H1 (cell line): ENCODE measurements around the gene SPPL3. TPM values are rescaled to one million over a fixed set of nuclear protein-coding genes. Genes with fewer than 3 reads are reported as not detected.

Experiments
- CTCF ChIA-PET: fragments of 300-600 bp; sonication (Branson Sonifier 250); formaldehyde crosslinking; loops from one replicate; lab custom pipeline; 2021; ENCODE audit not compliant: partially characterized antibody; lab: Charles Lee
- POLR2A ChIA-PET: fragments of 300-600 bp; sonication (Branson Sonifier 250); formaldehyde crosslinking; loops from one replicate; lab custom pipeline; 2021; ENCODE audit warnings: inconsistent platforms; ENCODE audit not compliant: partially characterized antibody; lab: Charles Lee
- DNase-seq, 2 experiments: peaks; one replicate each; pipeline versions ENCODE4 v3.0.0 to v3.0.0-alpha.2; 2010 to 2022; ENCODE audit warnings: low spot score in 2 of 2, low read depth in 1 of 2, mixed read lengths in 1 of 2
- FAIRE-seq: peaks from 2 replicates; lab custom pipeline; 2011; peaks lifted over from hg19 to GRCh38; lab: Jason Lieb, UNC
- H2AFZ ChIP-seq: 2 replicates; pipeline ENCODE4 v1.8.1; 2012; ENCODE audit warnings: low read length, inconsistent platforms
- H2AK5ac ChIP-seq: 2 replicates; pipeline ENCODE4 v1.6.1; 2013; ENCODE audit warnings: low read depth, low read length
- H2BK120ac ChIP-seq: replicated peaks from 2 replicates; pipeline ENCODE3; 2013; ENCODE audit warnings: low read depth, low read length, inconsistent platforms
- H2BK12ac ChIP-seq: 2 replicates; pipeline ENCODE4 v1.6.1; 2013; ENCODE audit warnings: low read depth, low read length
- H2BK15ac ChIP-seq: 2 replicates; pipeline ENCODE4 v1.6.1; 2013; ENCODE audit warnings: low read length
- H2BK20ac ChIP-seq: 2 replicates; pipeline ENCODE4 v1.6.1; 2013; ENCODE audit warnings: low read length
- H2BK5ac ChIP-seq: 2 replicates; pipeline ENCODE4 v1.6.1; 2013; ENCODE audit warnings: low read depth, low read length
- H3K14ac ChIP-seq: 2 replicates; pipeline ENCODE4 v1.6.1; 2013; ENCODE audit warnings: inconsistent platforms; ENCODE audit not compliant: insufficient read length
- H3K18ac ChIP-seq: 2 replicates; pipeline ENCODE4 v1.6.1; 2013; ENCODE audit warnings: low read length; ENCODE audit errors: extremely low read depth
- H3K23ac ChIP-seq: 2 replicates; pipeline ENCODE4 v1.6.1; 2013; ENCODE audit warnings: inconsistent platforms; ENCODE audit not compliant: insufficient read length
- H3K23me2 ChIP-seq: 2 replicates; pipeline ENCODE4 v1.6.1; 2013; ENCODE audit warnings: low read depth, low read length
- H3K27ac ChIP-seq: 2 replicates; pipeline ENCODE4 v1.6.1; 2011; ENCODE audit warnings: low read depth, low read length, inconsistent platforms
- H3K27me3 ChIP-seq, 4 experiments: replicated peaks in 1 of 4; 1 replicate in 1 of 4; 2 replicates in 3 of 4; pipeline versions ENCODE4 v1.6.1 to v1.8.1; 2011 to 2013; ENCODE audit warnings: low read length in 3 of 4, mild to moderate bottlenecking in 3 of 4, inconsistent platforms in 2 of 4, mixed read lengths in 2 of 4, moderate library complexity in 1 of 4; ENCODE audit not compliant: control insufficient read depth in 3 of 4, insufficient read depth in 3 of 4; ENCODE audit errors: extremely low read depth in 1 of 4
- H3K36me3 ChIP-seq, 4 experiments: 2 replicates each; pipeline versions ENCODE4 v1.6.1 to v1.8.1; 2011 to 2013; ENCODE audit warnings: mild to moderate bottlenecking in 4 of 4, low read length in 3 of 4, moderate library complexity in 2 of 4, control low read depth in 1 of 4, inconsistent platforms in 1 of 4; ENCODE audit not compliant: insufficient read depth in 4 of 4, control insufficient read depth in 2 of 4
- H3K4ac ChIP-seq: replicated peaks from 2 replicates; pipeline ENCODE3; 2013; ENCODE audit warnings: low read length, low read depth, mixed read lengths, inconsistent platforms; ENCODE audit not compliant: insufficient read length
- H3K4me1 ChIP-seq, 4 experiments: replicated peaks in 1 of 4; 1 replicate in 1 of 4; 2 replicates in 3 of 4; pipeline versions ENCODE4 v1.6.1 to v1.8.1; 2011 to 2013; ENCODE audit warnings: low read length in 3 of 4, inconsistent platforms in 2 of 4, mixed read lengths in 1 of 4; ENCODE audit not compliant: insufficient read depth in 4 of 4, control insufficient read depth in 3 of 4
- H3K4me2 ChIP-seq, 2 experiments: 2 replicates each; pipeline versions ENCODE4 v1.6.1 to v1.8.1; 2011 to 2013; ENCODE audit warnings: low read depth in 2 of 2, low read length in 2 of 2, control low read depth in 1 of 2, inconsistent platforms in 1 of 2, mild to moderate bottlenecking in 1 of 2; ENCODE audit not compliant: insufficient read depth in 1 of 2
- H3K4me3 ChIP-seq, 4 experiments: fragments of 200-600, 300-600 bp in 1 of 4; sonication (generic), shearing (Covaris generic), sonication (Bioruptor Twin) in 1 of 4; 2 replicates each; pipeline versions ENCODE4 v1.5.1 to v1.8.1; 2011 to 2016; ENCODE audit warnings: low read length in 4 of 4, low read depth in 3 of 4, control low read depth in 2 of 4, inconsistent platforms in 2 of 4, mild to moderate bottlenecking in 2 of 4, mixed read lengths in 1 of 4, moderate library complexity in 1 of 4; ENCODE audit not compliant: insufficient read depth in 2 of 4; ENCODE audit errors: extremely low read depth in 1 of 4
- H3K56ac ChIP-seq: replicated peaks from 2 replicates; pipeline ENCODE3; 2013; ENCODE audit warnings: low read depth, mild to moderate bottlenecking, mixed read lengths, low read length, inconsistent platforms; ENCODE audit not compliant: insufficient read length
- H3K79me1 ChIP-seq: 2 replicates; pipeline ENCODE4 v1.6.1; 2013; ENCODE audit warnings: low read depth, low read length, control low read depth
- H3K79me2 ChIP-seq, 2 experiments: 2 replicates each; pipeline versions ENCODE4 v1.6.1 to v1.8.1; 2012 to 2013; ENCODE audit warnings: low read length in 2 of 2, mild to moderate bottlenecking in 2 of 2, inconsistent platforms in 1 of 2; ENCODE audit not compliant: insufficient read depth in 2 of 2, control insufficient read depth in 1 of 2
- H3K9ac ChIP-seq, 4 experiments: replicated peaks in 1 of 4; 1 replicate in 1 of 4; 2 replicates in 3 of 4; pipeline versions ENCODE4 v1.6.1 to v1.8.1; 2011 to 2013; ENCODE audit warnings: low read depth in 3 of 4, low read length in 3 of 4, control low read depth in 2 of 4, mild to moderate bottlenecking in 2 of 4, moderate library complexity in 2 of 4, inconsistent platforms in 1 of 4; ENCODE audit errors: extremely low read depth in 1 of 4
- H3K9me3 ChIP-seq, 2 experiments: 2 replicates each; pipeline versions ENCODE4 v1.6.1 to v1.8.1; 2012 to 2013; ENCODE audit warnings: mild to moderate bottlenecking in 2 of 2, moderate library complexity in 2 of 2, control low read depth in 1 of 2, inconsistent platforms in 1 of 2, low read depth in 1 of 2, low read length in 1 of 2, mixed read lengths in 1 of 2; ENCODE audit not compliant: insufficient read depth in 2 of 2
- H4K20me1 ChIP-seq, 2 experiments: replicated peaks in 1 of 2; 2 replicates each; pipeline versions ENCODE3 to v1.8.1; 2011 to 2013; ENCODE audit warnings: inconsistent platforms in 2 of 2, low read length in 2 of 2, mild to moderate bottlenecking in 1 of 2; ENCODE audit not compliant: insufficient read depth in 2 of 2, control insufficient read depth in 1 of 2
- H4K5ac ChIP-seq: 2 replicates; pipeline ENCODE4 v1.6.1; 2013; ENCODE audit warnings: low read length, low read depth, mixed read lengths, inconsistent platforms; ENCODE audit not compliant: insufficient read length
- H4K8ac ChIP-seq: 2 replicates; pipeline ENCODE4 v1.8.0; 2013; ENCODE audit warnings: mild to moderate bottlenecking, moderate library complexity, low read length, inconsistent platforms; ENCODE audit not compliant: insufficient read depth; ENCODE audit errors: extremely low read depth
- H4K91ac ChIP-seq: replicated peaks from 2 replicates; pipeline ENCODE3; 2013; ENCODE audit warnings: low read length, mixed read lengths, inconsistent platforms; ENCODE audit not compliant: insufficient read length
- CREB1 ChIP-seq: IDR thresholded peaks from 2 replicates; pipeline ENCODE4 v1.6.1; 2012; ENCODE audit warnings: inconsistent platforms
- EZH2 ChIP-seq: fragments of 200-600 bp; sonication (generic); IDR thresholded peaks from 2 replicates; pipeline ENCODE4 v1.7.1; 2012; ENCODE audit warnings: low read depth, mild to moderate bottlenecking, moderate library complexity, low read length, inconsistent platforms; ENCODE audit not compliant: severe bottlenecking
- HDAC2 ChIP-seq, 2 experiments: fragments of 300-600 bp in 1 of 2; sonication (generic) in 1 of 2; IDR thresholded peaks; 2 replicates each; pipeline ENCODE4 v1.6.1; 2011 to 2012; ENCODE audit warnings: low read depth in 2 of 2, low read length in 2 of 2, mild to moderate bottlenecking in 2 of 2, moderate library complexity in 2 of 2, borderline replicate concordance in 1 of 2, inconsistent platforms in 1 of 2
- KDM1A ChIP-seq: fragments of 200-600, 300-600 bp; sonication (generic); IDR thresholded peaks from 2 replicates; pipeline ENCODE4 v1.7.1; 2016; ENCODE audit warnings: mild to moderate bottlenecking, low read length, borderline replicate concordance
- MAFK ChIP-seq: IDR thresholded peaks from 2 replicates; pipeline ENCODE4 v1.6.1; 2012; ENCODE audit warnings: low read depth, mild to moderate bottlenecking, improper control_type of control experiment, low read length
- POLR2A ChIP-seq, 2 experiments: IDR thresholded peaks; 1 replicate in 1 of 2; 2 replicates in 1 of 2; pipeline ENCODE4 v1.6.1; 2011; ENCODE audit warnings: low read depth in 2 of 2, low read length in 2 of 2, mild to moderate bottlenecking in 2 of 2; ENCODE audit errors: control extremely low read depth in 1 of 2
- POU5F1 ChIP-seq: IDR thresholded peaks from 2 replicates; pipeline ENCODE4 v1.6.1; 2011; ENCODE audit warnings: low read depth, mild to moderate bottlenecking, low read length, moderate library complexity
- SIN3A ChIP-seq, 2 experiments: IDR thresholded peaks in 1 of 2; conservative IDR thresholded peaks in 1 of 2; 2 replicates each; pipeline ENCODE4 v1.6.1; 2011 to 2012; ENCODE audit warnings: low read length in 2 of 2, improper control_type of control experiment in 1 of 2, low read depth in 1 of 2, mild to moderate bottlenecking in 1 of 2
- SRF ChIP-seq: IDR thresholded peaks from 2 replicates; pipeline ENCODE4 v1.6.1; 2011; ENCODE audit warnings: mild to moderate bottlenecking, low read depth, low read length, moderate library complexity
- SUZ12 ChIP-seq: fragments of 200-600 bp; sonication (generic); IDR thresholded peaks from 2 replicates; pipeline ENCODE4 v1.6.1; 2012; ENCODE audit warnings: mild to moderate bottlenecking, inconsistent platforms, low read length, moderate library complexity, mixed read lengths
- TBP ChIP-seq: IDR thresholded peaks from 2 replicates; pipeline ENCODE4 v1.6.1; 2011; ENCODE audit warnings: low read depth, low read length, improper control_type of control experiment
- TCF12 ChIP-seq: IDR thresholded peaks from 2 replicates; pipeline ENCODE4 v1.6.1; 2011; ENCODE audit warnings: low read depth, mild to moderate bottlenecking, low read length
- WGBS, 2 experiments: shearing (Covaris generic) in 1 of 2; methylation state at CpG; one replicate each; pipeline versions ENCODE4 v1.1.6 to v1.1.7; 2013 to 2015; ENCODE audit warnings: low lambda C conversion rate in 2 of 2, mixed read lengths in 2 of 2, inconsistent platforms in 1 of 2, low coverage in 1 of 2, missing lambda C conversion rate in 1 of 2; ENCODE audit not compliant: insufficient replicate concordance in 2 of 2, insufficient coverage in 1 of 2, insufficient read length in 1 of 2; ENCODE audit errors: extremely low coverage in 1 of 2, missing lambda C conversion rate in 1 of 2; 5-methylcytosine and 5-hydroxymethylcytosine counted together
- polyA plus RNA-seq, 7 experiments: library from polyadenylated mRNA; depleted of rRNA in 3 of 7; stranded (reverse) in 5 of 7; unstranded in 2 of 7; fragments of >200 nt in 5 of 7; fragments of 200-250 nt in 2 of 7; gene quantifications; 1 replicate in 5 of 7; 2 replicates in 1 of 7; 4 replicates in 1 of 7; pipeline versions ENCODE4 v1.2.1 to v1.2.3, GENCODE V29; 2011 to 2013; ENCODE audit warnings: missing spikeins in 2 of 7, mixed read lengths in 2 of 7
- total RNA-seq: library from RNA; stranded (reverse); fragmentation: NEBNext Ultra II Directional; extraction: Animal tissue kit (Norgen Biotek cat#: 25700); gene quantifications from 2 replicates; pipeline ENCODE4 v1.2.1, GENCODE V29; 2021
- TF ChIP-seq, protein P1 (sequence below): IDR thresholded peaks from 2 replicates; pipeline ENCODE4 v1.6.1; 2012; ENCODE audit warnings: inconsistent platforms

SPPL3 gene
- total and polyA plus RNA-seq, 2 of the 8 experiments (the other 6 are each of a cell fraction or from before 2014, with no cell fraction given) = 27.3 to 48.4 TPM

DNA sequence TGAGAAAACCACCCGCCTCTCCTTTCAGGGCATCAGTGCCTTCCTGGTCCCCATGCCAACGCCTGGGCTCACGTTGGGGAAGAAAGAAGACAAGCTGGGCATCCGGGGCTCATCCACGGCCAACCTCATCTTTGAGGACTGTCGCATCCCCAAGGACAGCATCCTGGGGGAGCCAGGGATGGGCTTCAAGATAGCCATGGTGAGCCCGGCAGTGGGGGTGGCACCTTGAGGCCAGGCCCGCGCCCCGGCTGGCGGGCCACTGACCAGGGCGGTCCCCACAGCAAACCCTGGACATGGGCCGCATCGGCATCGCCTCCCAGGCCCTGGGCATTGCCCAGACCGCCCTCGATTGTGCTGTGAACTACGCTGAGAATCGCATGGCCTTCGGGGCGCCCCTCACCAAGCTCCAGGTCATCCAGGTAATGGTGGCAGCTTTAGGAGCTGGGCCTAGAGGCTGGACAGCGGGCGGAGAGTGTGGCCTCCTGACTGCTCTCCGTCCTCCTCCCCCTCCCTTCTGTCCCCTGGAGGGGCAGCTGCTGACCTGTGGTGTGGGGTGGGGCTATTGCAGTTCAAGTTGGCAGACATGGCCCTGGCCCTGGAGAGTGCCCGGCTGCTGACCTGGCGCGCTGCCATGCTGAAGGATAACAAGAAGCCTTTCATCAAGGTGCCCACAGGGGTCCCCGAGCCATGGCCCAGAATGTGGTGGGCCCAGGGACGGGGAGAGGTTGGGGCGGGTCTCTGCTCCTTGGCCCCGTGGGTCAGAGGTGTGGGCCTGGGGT is 165.7 kb downstream of the SPPL3 start:
- ChIA-PET POLR2A (interaction anchor here (0.8 to 1.2 kb wide), 2 partner anchors 10 to 221 kb away, joined by 3 to 4 read pairs; no protein-coding TSS in a partner anchor), CTCF (interaction anchor here (0.6 to 5.7 kb wide), 35 partner anchors 9 to 484 kb away, joined by 3 to 34 read pairs (median 4); partner anchors contain the start of genes ACADS and POP5)
- H3K27me3 ChIP-seq = no peaks in the 10 kb centered on the region
- H3K4me3 ChIP-seq = no peak overlapping the region
- H3K18ac ChIP-seq = no peak overlapping the region
- no peak overlapping the region for H2BK20ac ChIP-seq
- H2BK120ac ChIP-seq = no peak overlapping the region
- no peaks in the 10 kb centered on the region; a peak in 1 of 8 replicates for H3K36me3 ChIP-seq
- H2AFZ ChIP-seq = no peak overlapping the region
- H3K4me1 ChIP-seq = no peaks in the 10 kb centered on the region
- H4K91ac ChIP-seq = no peak overlapping the region
- H3K23ac ChIP-seq = no peak overlapping the region
- no peak overlapping the region for H3K14ac ChIP-seq
- FAIRE-seq = no peak
- no peak overlapping the region for H3K4me2 ChIP-seq
- no peaks in the 10 kb centered on the region for H3K23me2 ChIP-seq
- H2BK15ac ChIP-seq = no peak overlapping the region
- H3K9ac ChIP-seq = no peak overlapping the region
- H4K5ac ChIP-seq = no peak overlapping the region
- H2AK5ac ChIP-seq = no peak overlapping the region
- WGBS, 2 experiments = 91% methylated on average over 30 of the region's 31 CpGs; no CpG with 5 or more reads in 1 of the 2 experiments
- no peaks in the 10 kb centered on the region for H3K9me3 ChIP-seq
- DNase-seq = no peak
- H3K56ac ChIP-seq = no peak overlapping the region
- no peaks in the 10 kb centered on the region for H4K20me1 ChIP-seq
- H3K79me2 ChIP-seq = no peaks in the 10 kb centered on the region
- H4K8ac ChIP-seq = 0 out of 2 replicates have a peak overlapping the region, but pooled peaks have one; percentile 14
- H3K4ac ChIP-seq = no peak overlapping the region
- no peak overlapping the region for H3K27ac ChIP-seq
- H2BK5ac ChIP-seq = no peak overlapping the region
- H2BK12ac ChIP-seq = no peak overlapping the region
- no peaks in the 10 kb centered on the region for H3K79me1 ChIP-seq
- TF ChIP-seq SIN3A (conservative IDR thresholded peaks at IDR 0.05 in 1 of 2, IDR thresholded peaks at IDR 0.05 in 1 of 2; ENCODE audit: low read depth in 1 of 2, low read length in 2 of 2) (no peak), EZH2 (no peak), TCF12 (no peak), SUZ12 (no peak), SRF (no peak), HDAC2 (IDR thresholded peaks at IDR 0.05; ENCODE audit: borderline replicate concordance in 1 of 2, low read depth in 2 of 2, low read length in 2 of 2) (no peak), TBP (no peak), POLR2A (IDR thresholded peaks at IDR 0.05; ENCODE audit: control extremely low read depth in 1 of 2, low read depth in 2 of 2, low read length in 2 of 2) (no peak), POU5F1 (no peak), KDM1A (no peak), MAFK (no peak), CREB1 (no peak)
- TF ChIP-seq, protein P1, sequence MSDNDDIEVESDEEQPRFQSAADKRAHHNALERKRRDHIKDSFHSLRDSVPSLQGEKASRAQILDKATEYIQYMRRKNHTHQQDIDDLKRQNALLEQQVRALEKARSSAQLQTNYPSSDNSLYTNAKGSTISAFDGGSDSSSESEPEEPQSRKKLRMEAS = no peak
